GM23248 (cell line): ENCODE measurements around the gene RET. TPM values are rescaled to one million over a fixed set of nuclear protein-coding genes. Genes with fewer than 3 reads are reported as not detected.

ENCODE experiments used
- DNase-seq: peaks from one replicate; pipeline ENCODE4 v3.0.0-alpha.2; 2015
- H2AFZ ChIP-seq: fragments of 200-600 bp; sonication (generic); 2 replicates; pipeline ENCODE4 v1.6.1; 2016; ENCODE audit warnings: antibody characterized with exemption
- H3F3A ChIP-seq: fragments of 200-600 bp; sonication (generic); 2 replicates; pipeline ENCODE4 v1.6.1; 2016; ENCODE audit warnings: mild to moderate bottlenecking, antibody characterized with exemption, mixed run types; ENCODE audit not compliant: insufficient read depth
- H3K27ac ChIP-seq: fragments of 200-600 bp; sonication (generic); 2 replicates; pipeline ENCODE4 v1.5.1; 2016; ENCODE audit warnings: mild to moderate bottlenecking
- H3K27me3 ChIP-seq: fragments of 200-600 bp; sonication (generic); replicated peaks from 2 replicates; pipeline ENCODE4 v1.6.1; 2016; ENCODE audit warnings: mild to moderate bottlenecking; ENCODE audit not compliant: insufficient read depth
- H3K36me3 ChIP-seq: fragments of 200-600 bp; sonication (generic); 2 replicates; pipeline ENCODE4 v1.6.1; 2016; ENCODE audit warnings: low read depth, mild to moderate bottlenecking
- H3K4me1 ChIP-seq: fragments of 200-600 bp; sonication (generic); 2 replicates; pipeline ENCODE4 v1.6.1; 2016; ENCODE audit warnings: mild to moderate bottlenecking; ENCODE audit not compliant: insufficient read depth
- H3K4me2 ChIP-seq: fragments of 200-600 bp; sonication (generic); one replicate; pipeline ENCODE4 v1.6.1; 2016; ENCODE audit warnings: mild to moderate bottlenecking; ENCODE audit not compliant: unreplicated experiment
- H3K4me3 ChIP-seq: fragments of 200-600 bp; sonication (generic); 2 replicates; pipeline ENCODE4 v1.5.1; 2016; ENCODE audit warnings: mild to moderate bottlenecking
- H3K79me2 ChIP-seq: fragments of 200-600 bp; sonication (generic); 2 replicates; pipeline ENCODE4 v1.6.1; 2016; ENCODE audit warnings: mild to moderate bottlenecking; ENCODE audit not compliant: insufficient read depth
- H3K9ac ChIP-seq: fragments of 200-600 bp; sonication (generic); 2 replicates; pipeline ENCODE4 v1.6.1; 2016; ENCODE audit warnings: mild to moderate bottlenecking
- H3K9me2 ChIP-seq: fragments of 200-600 bp; sonication (generic); 2 replicates; pipeline ENCODE4 v1.6.1; 2016; ENCODE audit warnings: mixed run types, mild to moderate bottlenecking, moderate library complexity; ENCODE audit not compliant: insufficient read depth
- H3K9me3 ChIP-seq: fragments of 200-600 bp; sonication (generic); one replicate; pipeline ENCODE4 v1.6.1; 2017; ENCODE audit warnings: low read depth
- H4K20me1 ChIP-seq: fragments of 200-600 bp; sonication (generic); 2 replicates; pipeline ENCODE4 v1.6.0; 2016; ENCODE audit not compliant: insufficient read depth
- EZH2 ChIP-seq: fragments of 200-600 bp; sonication (generic); IDR thresholded peaks from 2 replicates; pipeline ENCODE4 v1.6.1; 2018; ENCODE audit warnings: antibody characterized with exemption, mild to moderate bottlenecking; ENCODE audit not compliant: insufficient read depth, poor library complexity, severe bottlenecking
- EZH2phosphoT487 ChIP-seq: fragments of 200-600 bp; sonication (generic); IDR thresholded peaks from 2 replicates; pipeline ENCODE4 v1.6.1; 2018; ENCODE audit warnings: antibody characterized with exemption, moderate library complexity, mild to moderate bottlenecking, low read depth; ENCODE audit not compliant: insufficient read depth
- WGBS, 2 experiments: methylation state at CpG; one replicate each; pipeline ENCODE4 v1.1.6; 2015 to 2017; ENCODE audit warnings: low lambda C conversion rate in 2 of 2, low coverage in 1 of 2; ENCODE audit errors: missing lambda C conversion rate in 2 of 2; 5-methylcytosine and 5-hydroxymethylcytosine counted together
- in situ Hi-C: fragments of 300-500 bp; cut with MboI; formaldehyde crosslinking; loops from 2 replicates; pipeline ENCODE4 v1.15.0; 2020
- polyA plus RNA-seq: library from polyadenylated mRNA; unstranded; fragments of >200 nt; fragmentation: Nextera tagmentation; extraction: Ambion mirVana; gene quantifications from 2 replicates; pipeline ENCODE4 v1.2.1, GENCODE V29; 2016
- total RNA-seq: library from RNA; depleted of rRNA; stranded (reverse); fragments of >200 nt; shearing (Covaris generic); gene quantifications from 2 replicates; pipeline ENCODE4 v1.2.3, GENCODE V29; 2014

RET gene
- total and polyA plus RNA-seq, 2 experiments from 2014 or later: not detected

GRCh38 chr10:43032613-43033012 lies 44.3 kb upstream of the RET start:
- H3K9ac ChIP-seq: no peak overlapping the region
- H3K9me2 ChIP-seq: no peaks in the 10 kb centered on the region
- no peak overlapping the region for H3K4me2 ChIP-seq
- no peaks in the 10 kb centered on the region for H4K20me1 ChIP-seq
- H3K79me2 ChIP-seq: no peaks in the 10 kb centered on the region
- no peaks in the 10 kb centered on the region for H3K4me1 ChIP-seq
- H3F3A ChIP-seq: no peaks in the 10 kb centered on the region
- 0 out of 2 replicates have a peak, but pooled peaks cover 4% of the 10 kb centered on the region for H3K27me3 ChIP-seq
- H3K27ac ChIP-seq: no peak overlapping the region
- in situ Hi-C loops: no loop called here
- WGBS, 2 experiments: 0 to 24% methylated on average over 1 of the region's 1 CpG
- TF ChIP-seq EZH2phosphoT487 (no peak), EZH2 (no peak)
- H3K4me3 ChIP-seq: no peak overlapping the region
- H3K9me3 ChIP-seq: no peaks in the 10 kb centered on the region
- DNase-seq: no peak
- H2AFZ ChIP-seq: no peak overlapping the region
- H3K36me3 ChIP-seq: no peaks in the 10 kb centered on the region

GRCh38 chr10:43035800-43036199 lies 41.1 kb upstream of the RET start:
- H3K4me1 ChIP-seq: no peaks in the 10 kb centered on the region
- no peaks in the 10 kb centered on the region for H3K36me3 ChIP-seq
- no peaks in the 10 kb centered on the region for H3K79me2 ChIP-seq
- H4K20me1 ChIP-seq: no peaks in the 10 kb centered on the region
- no peak overlapping the region for H2AFZ ChIP-seq
- H3K9me3 ChIP-seq: no peaks in the 10 kb centered on the region
- H3K9me2 ChIP-seq: no peaks in the 10 kb centered on the region
- no peak overlapping the region for H3K27ac ChIP-seq
- DNase-seq: no peak
- no peak overlapping the region for H3K4me3 ChIP-seq
- 18 to 30% methylated on average over 4 of the region's 4 CpGs for WGBS, 2 experiments
- H3K27me3 ChIP-seq: 0 out of 2 replicates have a peak, but pooled peaks cover 4% of the 10 kb centered on the region
- in situ Hi-C loops: no loop called here
- H3K4me2 ChIP-seq: no peak overlapping the region
- no peaks in the 10 kb centered on the region for H3F3A ChIP-seq
- no peak overlapping the region for H3K9ac ChIP-seq
- TF ChIP-seq EZH2 (no peak), EZH2phosphoT487 (no peak)

- Histone ChIP-seq H3K9me3 (no peaks in the 10 kb centered on the region), H3F3A (no peaks in the 10 kb centered on the region), H3K79me2 (no peaks in the 10 kb centered on the region), H3K4me1 (no peaks in the 10 kb centered on the region), H2AFZ (no peak overlapping the region), H3K4me2 (no peak overlapping the region), H4K20me1 (no peaks in the 10 kb centered on the region), H3K36me3 (no peaks in the 10 kb centered on the region), H3K27me3 (0 out of 2 replicates have a peak, but pooled peaks cover 4% of the 10 kb centered on the region), H3K4me3 (no peak overlapping the region), H3K27ac (no peak overlapping the region), H3K9ac (no peak overlapping the region), H3K9me2 (no peaks in the 10 kb centered on the region)
- WGBS, 2 experiments: 42 to 49% methylated on average over 16 of the region's 16 CpGs
- no peak for DNase-seq
- in situ Hi-C loops: no loop called here
- TF ChIP-seq EZH2phosphoT487 (no peak), EZH2 (no peak)
These were observed 40.1 kb upstream of the RET start for GRCh38 chr10:43036481-43037428.

- TF ChIP-seq EZH2 (no peak), EZH2phosphoT487 (no peak)
- H3K27ac ChIP-seq: no peak overlapping the region
- H3K4me3 ChIP-seq: no peak overlapping the region
- in situ Hi-C loops: no loop called here
- 10 to 43% methylated on average over 4 to 6 of the region's 6 CpGs for WGBS, 2 experiments
- H4K20me1 ChIP-seq: no peaks in the 10 kb centered on the region
- H3K4me2 ChIP-seq: no peak overlapping the region
- no peaks in the 10 kb centered on the region for H3K9me2 ChIP-seq
- no peak overlapping the region for H3K9ac ChIP-seq
- H3F3A ChIP-seq: no peaks in the 10 kb centered on the region
- 0 out of 2 replicates have a peak, but pooled peaks cover 4% of the 10 kb centered on the region for H3K27me3 ChIP-seq
- no peaks in the 10 kb centered on the region for H3K36me3 ChIP-seq
- no peak overlapping the region for H2AFZ ChIP-seq
- no peaks in the 10 kb centered on the region for H3K9me3 ChIP-seq
- H3K79me2 ChIP-seq: no peaks in the 10 kb centered on the region
- no peaks in the 10 kb centered on the region for H3K4me1 ChIP-seq
- DNase-seq: no peak
These were observed 39.4 kb upstream of the RET start for GRCh38 chr10:43037440-43037839.
